HG03097 (cell line): Measurements from ENCODE around the gene DDX1.
A peak's percentile ranks its signal among the peaks of the same experiment; 100 is the strongest.

ENCODE experiments used
- ATAC-seq: cut with Tn5 transposase; IDR thresholded peaks from one replicate; pipeline ENCODE4 v1.9.1; 2021; ENCODE audit not compliant: unreplicated experiment, low FRiP score

DDX1 gene

GRCh38 chr2:15626967-15627366 lies 35.3 kb downstream of the DDX1 start:
- no peak for ATAC-seq

- no peak for ATAC-seq
These were observed 36.4 kb downstream of the DDX1 start for GRCh38 chr2:15627817-15628684.

GRCh38 chr2:15628899-15629855 lies 37.5 kb downstream of the DDX1 start:
- no peak for ATAC-seq

- ATAC-seq: no peak
These were observed 38.7 kb downstream of the DDX1 start for GRCh38 chr2:15630121-15630977.

- ATAC-seq: no peak
These were observed 39.5 kb downstream of the DDX1 start for GRCh38 chr2:15630978-15631719.

GRCh38 chr2:15631883-15632282 lies 40.2 kb downstream of the DDX1 start:
- no peak for ATAC-seq

GRCh38 chr2:15633043-15633970 lies 41.6 kb downstream of the DDX1 start:
- ATAC-seq: no peak

- ATAC-seq: no peak
These were observed 42.3 kb downstream of the DDX1 start for GRCh38 chr2:15633971-15634346.

GRCh38 chr2:15634846-15635490 lies 43.3 kb downstream of the DDX1 start:
- no peak for ATAC-seq

- peak; percentile 77 for ATAC-seq
These were observed 45.5 kb downstream of the DDX1 start for GRCh38 chr2:15636972-15637785.

GRCh38 chr2:15638720-15639119 lies 47.1 kb downstream of the DDX1 start:
- no peak for ATAC-seq

GRCh38 chr2:15639323-15640251 lies 47.9 kb downstream of the DDX1 start:
- ATAC-seq: no peak

- no peak for ATAC-seq
These were observed 48.6 kb downstream of the DDX1 start for GRCh38 chr2:15640261-15640711.

GRCh38 chr2:15640784-15641183 lies 49.1 kb downstream of the DDX1 start:
- ATAC-seq: no peak

- no peak for ATAC-seq
These were observed 49.9 kb downstream of the DDX1 start for GRCh38 chr2:15641530-15641982.
